ENCODE data around the gene DNAJB11.
"Not testable (repeated sequence)": the region's sequence is repeated elsewhere in the genome, so short reads cannot be mapped to it uniquely, and the experiment has no call there.

Gene DNAJB11

GRCh38 chr3:186552408-186553031 lies 18.0 kb upstream of the DNAJB11 start:
- no peak for DNase-seq

GRCh38 chr3:186564586-186564985 lies 5.9 kb upstream of the DNAJB11 start:
- DNase-seq = no peak

- no peak for DNase-seq
Observed at GRCh38 chr3:186566772-186567071, 3.8 kb upstream of the DNAJB11 start.

- peak; percentile 96 to 99 for DNase-seq
Observed at GRCh38 chr3:186567072-186567921, 3.2 kb upstream of the DNAJB11 start, which contains the start of gene TBCCD1. TSS of gene TBCCD1 (minus strand) at chr3:186567339. CDS start at chr3:186564329, 3,010 bp downstream.

GRCh38 chr3:186569361-186569760 lies 1.2 kb upstream of the DNAJB11 start:
- not testable (repeated sequence) for DNase-seq

DNA sequence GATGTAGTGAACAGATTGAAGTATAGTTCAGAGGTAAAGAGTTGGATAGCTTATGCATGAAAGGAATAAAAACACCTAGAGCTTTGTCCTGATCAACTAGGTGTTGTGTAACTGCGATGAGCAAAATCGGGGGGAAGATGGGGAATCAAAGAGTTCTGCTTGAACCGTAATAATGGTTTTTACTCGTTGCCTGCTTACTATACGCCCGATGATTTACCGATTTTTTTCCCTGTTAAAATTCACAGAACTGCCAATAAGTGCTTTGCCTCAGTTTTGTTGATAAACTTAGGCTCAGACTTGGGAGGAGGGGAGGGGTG lies 783 bp upstream of the DNAJB11 start:
- no peak for DNase-seq

DNA sequence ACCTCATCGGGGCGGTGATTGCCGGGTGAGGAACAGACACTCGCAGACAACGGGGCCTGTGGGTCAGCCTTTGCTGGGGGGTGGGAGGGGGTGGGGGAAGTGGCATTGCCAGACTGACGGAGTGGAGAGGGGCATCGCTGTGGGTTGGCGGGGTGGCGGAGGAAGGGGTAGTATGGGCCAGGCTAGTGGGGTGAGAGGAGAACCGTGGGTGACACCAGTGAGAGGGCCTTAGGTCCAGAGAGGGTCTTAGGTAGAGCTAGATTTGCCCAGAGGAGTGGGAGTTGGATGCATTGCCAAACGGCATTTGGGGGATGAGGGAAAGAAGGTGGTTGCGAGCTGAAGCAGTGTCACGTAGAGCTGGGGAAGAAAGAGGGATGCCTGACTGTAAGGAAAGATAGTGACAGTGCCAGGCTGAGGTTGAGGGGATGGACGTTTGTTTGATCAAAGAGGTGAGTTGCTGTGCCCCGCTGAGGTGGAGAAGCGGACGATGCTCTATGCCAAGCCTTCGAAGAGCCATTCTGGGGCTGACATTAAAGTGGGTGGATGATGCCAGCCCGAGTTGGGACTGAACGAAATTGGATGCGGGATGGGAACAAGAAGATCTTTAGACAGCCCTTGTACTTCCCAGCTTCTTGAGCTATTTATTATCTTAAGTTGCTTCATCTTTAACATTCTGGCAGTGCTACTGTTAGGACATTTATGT lies 572 bp downstream of the DNAJB11 start:
- peak in 1 of 2 donors; percentile 7 for DNase-seq

- no peak for DNase-seq
Observed at GRCh38 chr3:186571644-186572013, 1.1 kb downstream of the DNAJB11 start.

- DNase-seq = no peak
Observed at GRCh38 chr3:186577521-186577920, 7.0 kb downstream of the DNAJB11 start.

GRCh38 chr3:186580785-186581184 lies 10.3 kb downstream of the DNAJB11 start:
- no peak for DNase-seq

- no peak for DNase-seq
Observed at GRCh38 chr3:186582541-186582940, 12.0 kb downstream of the DNAJB11 start.

GRCh38 chr3:186583831-186584230 lies 13.3 kb downstream of the DNAJB11 start:
- DNase-seq = no peak

DNA sequence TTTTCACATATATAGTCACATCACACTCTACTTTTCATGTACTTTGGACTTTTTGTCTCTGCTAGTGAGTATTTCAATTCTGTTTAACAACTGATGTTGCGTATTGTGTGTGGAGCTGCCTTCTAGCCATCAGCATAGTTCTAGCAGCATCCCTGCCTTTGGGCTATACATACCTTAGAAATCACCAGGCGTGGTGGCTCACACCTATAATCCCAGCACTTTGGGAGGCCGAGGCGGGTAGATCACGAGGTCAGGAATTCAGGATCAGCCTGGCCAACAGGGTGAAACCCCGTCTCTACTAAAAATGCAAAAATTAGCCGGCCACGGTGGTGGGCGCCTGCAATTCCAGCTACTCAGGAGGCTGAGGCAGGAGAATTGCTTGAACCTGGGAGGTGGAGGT lies 15.7 kb downstream of the DNAJB11 start:
- DNase-seq = not testable (repeated sequence)

GRCh38 chr3:186587183-186587582 lies 16.7 kb downstream of the DNAJB11 start:
- no peak for DNase-seq

DNA sequence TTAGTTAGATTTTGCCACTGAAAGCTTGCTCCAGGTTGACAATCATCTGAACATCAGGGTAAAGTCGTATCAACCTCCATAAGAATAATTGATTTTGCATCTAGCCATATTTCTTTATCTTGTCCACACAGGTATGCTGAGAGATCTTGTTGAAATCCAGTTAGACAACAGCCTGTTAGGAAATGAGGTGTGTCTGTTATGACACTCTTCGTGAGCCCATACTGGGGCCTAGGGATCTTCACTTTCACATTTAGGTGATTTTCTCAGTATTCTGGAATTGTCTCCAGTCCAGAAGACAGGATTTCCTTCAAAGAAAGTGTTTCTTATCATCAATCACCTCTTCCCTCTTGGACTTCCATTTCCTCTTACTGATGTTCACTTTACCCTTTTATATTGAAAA lies 18.1 kb downstream of the DNAJB11 start:
- DNase-seq = no peak

DNA sequence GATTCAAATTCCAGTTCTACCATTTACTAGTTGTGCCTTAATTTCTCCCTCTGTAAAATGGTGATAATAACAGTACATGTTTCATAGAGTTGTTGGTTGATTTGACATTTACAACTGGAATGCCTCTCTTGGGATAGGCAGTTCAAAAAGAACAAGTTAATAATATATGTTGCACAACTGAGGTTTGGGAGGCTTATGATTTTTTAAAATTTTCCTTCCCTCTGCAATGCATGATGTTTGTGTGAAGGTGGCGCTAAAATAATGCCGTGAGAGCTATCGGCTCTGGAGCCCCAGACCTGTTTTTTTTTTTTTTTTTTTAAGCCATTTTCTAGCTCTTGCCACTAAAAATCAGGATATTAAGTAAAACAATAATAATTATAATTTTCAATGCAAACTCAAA lies 18.6 kb downstream of the DNAJB11 start:
- no peak for DNase-seq

GRCh38 chr3:186589856-186590579 lies 19.5 kb downstream of the DNAJB11 start:
- no peak for DNase-seq

- no peak for DNase-seq
Observed at GRCh38 chr3:186590580-186591295, 20.2 kb downstream of the DNAJB11 start.

DNA sequence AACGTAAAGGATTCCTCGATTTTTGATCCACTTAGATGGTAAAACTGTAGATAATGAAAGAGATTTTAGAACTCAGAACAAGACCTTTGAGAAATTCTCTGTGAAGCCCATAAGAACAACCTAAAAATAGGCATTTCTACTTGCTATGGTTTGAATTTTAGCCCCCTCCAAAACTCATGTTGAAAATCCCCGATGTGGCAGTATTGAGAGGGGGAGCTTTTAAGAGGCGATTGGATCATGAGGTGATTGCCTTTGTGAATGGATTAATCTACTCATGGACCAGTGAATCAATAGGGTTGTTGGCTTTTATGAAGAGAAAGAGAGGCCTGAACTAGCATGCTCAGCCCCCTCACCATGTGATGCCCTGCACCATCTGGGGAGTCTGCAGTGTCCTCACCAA lies 22.2 kb downstream of the DNAJB11 start:
- no peak for DNase-seq

DNA sequence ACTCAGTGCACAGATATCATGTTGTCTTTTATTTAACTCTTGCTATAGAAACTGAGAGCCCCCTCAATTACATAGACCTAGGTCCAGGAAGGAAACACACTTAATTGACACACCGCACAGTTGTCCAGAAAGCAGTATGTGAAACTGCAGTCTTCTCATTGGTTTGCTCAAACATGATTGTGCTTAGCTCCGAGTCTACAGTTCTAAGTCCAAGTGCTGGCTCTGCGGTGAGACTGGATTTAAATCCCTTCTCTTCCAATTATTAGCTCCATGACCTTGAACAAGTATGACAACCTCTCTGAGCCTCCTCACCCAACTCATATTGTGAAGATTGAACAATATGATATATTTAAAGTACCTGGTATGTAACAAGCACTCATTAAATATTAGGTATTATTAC lies 23.3 kb downstream of the DNAJB11 start:
- no peak for DNase-seq

DNA sequence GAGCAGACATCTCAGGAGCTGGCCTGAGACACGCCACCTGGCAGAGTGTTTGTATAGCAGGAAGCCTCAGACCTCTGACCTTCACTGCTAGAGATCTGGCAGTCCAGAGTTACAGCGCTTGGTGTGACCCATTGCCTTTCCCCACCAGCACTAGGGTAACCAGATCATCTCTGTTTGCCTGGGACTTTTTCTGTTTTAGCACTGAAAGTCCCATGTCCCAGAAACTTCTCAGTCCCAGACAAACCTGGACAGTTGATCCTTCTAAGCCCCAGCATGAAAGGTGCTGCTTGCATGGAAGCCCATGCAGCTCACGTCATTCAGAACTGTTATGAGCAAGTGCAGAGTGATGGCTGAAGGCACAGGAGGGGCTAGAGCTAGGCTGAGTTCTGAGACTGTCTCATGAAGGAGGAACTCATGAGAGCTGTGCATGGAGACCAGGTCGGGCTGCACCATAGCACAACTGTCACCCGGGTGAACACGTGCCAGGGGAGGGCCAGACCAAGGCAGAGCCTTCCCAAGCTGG lies 24.1 kb downstream of the DNAJB11 start:
- no peak for DNase-seq

- no peak for DNase-seq
Observed at GRCh38 chr3:186596568-186597287, 26.2 kb downstream of the DNAJB11 start.
